WI38 (cell line): Measurements from ENCODE around the gene CAD.

Experiments
- H3K4me3 ChIP-seq: 2 replicates; pipeline ENCODE4 v1.5.1; 2011; ENCODE audit warnings: low read depth, mild to moderate bottlenecking, control low read depth, low read length
- TF ChIP-seq, protein P1 (sequence below): IDR thresholded peaks from 2 replicates; pipeline ENCODE4 v1.5.1; 2012; ENCODE audit warnings: low read depth, mild to moderate bottlenecking, control low read depth, low read length

The CAD gene

DNA sequence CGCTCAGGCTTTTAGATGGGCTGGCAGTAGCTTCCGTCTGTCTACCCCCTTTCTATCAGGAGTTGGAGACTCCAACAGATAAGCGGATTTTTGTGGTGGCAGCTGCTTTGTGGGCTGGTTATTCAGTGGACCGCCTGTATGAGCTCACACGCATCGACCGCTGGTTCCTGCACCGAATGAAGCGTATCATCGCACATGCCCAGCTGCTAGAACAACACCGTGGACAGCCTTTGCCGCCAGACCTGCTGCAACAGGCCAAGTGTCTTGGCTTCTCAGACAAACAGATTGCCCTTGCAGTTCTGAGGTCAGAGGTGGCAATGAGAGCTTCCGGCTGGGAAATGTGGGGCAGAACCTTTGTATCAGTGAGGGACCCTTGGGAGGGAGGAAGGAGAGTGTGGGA, 14.8 kb downstream of the CAD start:
- TF ChIP-seq, protein P1, sequence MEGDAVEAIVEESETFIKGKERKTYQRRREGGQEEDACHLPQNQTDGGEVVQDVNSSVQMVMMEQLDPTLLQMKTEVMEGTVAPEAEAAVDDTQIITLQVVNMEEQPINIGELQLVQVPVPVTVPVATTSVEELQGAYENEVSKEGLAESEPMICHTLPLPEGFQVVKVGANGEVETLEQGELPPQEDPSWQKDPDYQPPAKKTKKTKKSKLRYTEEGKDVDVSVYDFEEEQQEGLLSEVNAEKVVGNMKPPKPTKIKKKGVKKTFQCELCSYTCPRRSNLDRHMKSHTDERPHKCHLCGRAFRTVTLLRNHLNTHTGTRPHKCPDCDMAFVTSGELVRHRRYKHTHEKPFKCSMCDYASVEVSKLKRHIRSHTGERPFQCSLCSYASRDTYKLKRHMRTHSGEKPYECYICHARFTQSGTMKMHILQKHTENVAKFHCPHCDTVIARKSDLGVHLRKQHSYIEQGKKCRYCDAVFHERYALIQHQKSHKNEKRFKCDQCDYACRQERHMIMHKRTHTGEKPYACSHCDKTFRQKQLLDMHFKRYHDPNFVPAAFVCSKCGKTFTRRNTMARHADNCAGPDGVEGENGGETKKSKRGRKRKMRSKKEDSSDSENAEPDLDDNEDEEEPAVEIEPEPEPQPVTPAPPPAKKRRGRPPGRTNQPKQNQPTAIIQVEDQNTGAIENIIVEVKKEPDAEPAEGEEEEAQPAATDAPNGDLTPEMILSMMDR = no peak

DNA sequence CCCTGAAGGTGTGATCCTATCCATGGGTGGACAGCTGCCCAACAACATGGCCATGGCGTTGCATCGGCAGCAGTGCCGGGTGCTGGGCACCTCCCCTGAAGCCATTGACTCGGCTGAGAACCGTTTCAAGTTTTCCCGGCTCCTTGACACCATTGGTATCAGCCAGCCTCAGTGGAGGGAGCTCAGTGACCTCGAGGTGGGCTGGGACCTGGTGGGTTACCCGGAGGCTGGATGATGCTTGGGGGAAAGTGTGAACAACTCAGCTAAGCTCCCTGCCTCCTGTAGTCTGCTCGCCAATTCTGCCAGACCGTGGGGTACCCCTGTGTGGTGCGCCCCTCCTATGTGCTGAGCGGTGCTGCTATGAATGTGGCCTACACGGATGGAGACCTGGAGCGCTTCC, 16.2 kb downstream of the CAD start:
- no peak overlapping the region for H3K4me3 ChIP-seq
- TF ChIP-seq, protein P1 = no peak

More for the DNA sequence above, 14.8 kb downstream of the CAD start:
- no peak overlapping the region for H3K4me3 ChIP-seq

DNA sequence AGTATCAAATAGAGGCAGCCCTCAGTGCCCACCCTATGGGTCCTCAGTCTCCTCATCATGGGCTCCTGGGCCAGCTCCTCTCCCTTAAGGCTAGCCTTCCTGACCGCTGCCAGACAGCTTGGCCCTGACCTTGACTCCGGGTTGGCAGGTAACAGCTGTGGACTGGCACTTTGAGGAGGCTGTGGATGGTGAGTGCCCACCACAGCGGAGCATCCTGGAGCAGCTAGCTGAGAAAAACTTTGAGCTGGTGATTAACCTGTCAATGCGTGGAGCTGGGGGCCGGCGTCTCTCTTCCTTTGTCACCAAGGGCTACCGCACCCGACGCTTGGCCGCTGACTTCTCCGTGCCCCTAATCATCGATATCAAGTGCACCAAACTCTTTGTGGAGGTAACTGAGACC, 19.0 kb downstream of the CAD start:
- H3K4me3 ChIP-seq = no peak overlapping the region
- TF ChIP-seq, protein P1 = no peak

DNA sequence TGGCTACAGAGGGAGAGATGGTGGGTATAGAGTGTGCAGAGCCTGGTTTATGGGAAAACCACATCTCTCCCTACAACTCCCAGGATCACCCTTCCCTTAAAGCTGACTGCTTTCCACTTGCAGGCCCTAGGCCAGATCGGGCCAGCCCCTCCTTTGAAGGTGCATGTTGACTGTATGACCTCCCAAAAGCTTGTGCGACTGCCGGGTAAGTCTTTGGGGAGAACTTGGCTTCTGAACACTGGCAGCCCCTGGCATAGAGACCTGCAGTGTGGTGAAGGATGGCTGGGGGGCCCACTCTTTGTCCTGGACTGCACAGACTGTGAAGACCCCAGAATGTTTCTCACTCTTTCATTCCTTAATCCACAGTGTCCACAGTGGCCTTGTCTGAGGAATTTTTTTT, 19.5 kb downstream of the CAD start:
- TF ChIP-seq, protein P1 = no peak
- no peak overlapping the region for H3K4me3 ChIP-seq

DNA sequence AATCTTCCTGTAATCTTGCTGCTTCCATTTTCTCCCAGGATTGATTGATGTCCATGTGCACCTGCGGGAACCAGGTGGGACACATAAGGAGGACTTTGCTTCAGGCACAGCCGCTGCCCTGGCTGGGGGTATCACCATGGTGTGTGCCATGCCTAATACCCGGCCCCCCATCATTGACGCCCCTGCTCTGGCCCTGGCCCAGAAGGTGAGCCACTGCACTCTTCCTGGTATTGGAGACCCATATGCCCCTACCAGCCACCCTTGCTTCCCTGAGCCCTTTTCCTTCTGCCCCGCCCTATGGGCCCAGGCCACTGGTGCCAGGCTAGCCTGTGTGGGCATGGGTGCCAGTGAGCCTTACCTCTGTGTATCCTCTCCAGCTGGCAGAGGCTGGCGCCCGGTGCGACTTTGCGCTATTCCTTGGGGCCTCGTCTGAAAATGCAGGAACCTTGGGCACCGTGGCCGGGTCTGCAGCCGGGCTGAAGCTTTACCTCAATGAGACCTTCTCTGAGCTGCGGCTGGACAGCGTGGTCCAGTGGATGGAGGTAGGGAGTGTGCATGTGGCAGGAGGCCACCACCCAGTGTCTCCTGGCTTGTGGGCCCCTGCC, 20.3 kb downstream of the CAD start:
- TF ChIP-seq, protein P1 = no peak

DNA sequence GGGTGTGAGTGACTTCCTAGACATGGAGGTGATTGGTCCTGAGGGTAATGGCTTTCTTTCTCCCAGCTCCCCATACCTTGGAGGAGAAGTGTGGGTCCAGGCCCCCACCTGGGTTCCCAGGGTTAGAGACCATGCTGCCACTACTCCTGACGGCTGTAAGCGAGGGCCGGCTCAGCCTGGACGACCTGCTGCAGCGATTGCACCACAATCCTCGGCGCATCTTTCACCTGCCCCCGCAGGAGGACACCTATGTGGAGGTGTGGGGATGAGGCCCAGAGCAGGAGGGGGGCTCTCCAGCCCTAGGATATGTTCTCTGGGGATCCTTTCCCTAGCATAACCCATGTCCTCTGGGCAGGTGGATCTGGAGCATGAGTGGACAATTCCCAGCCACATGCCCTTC, 21.8 kb downstream of the CAD start:
- H3K4me3 ChIP-seq = no peak overlapping the region
- TF ChIP-seq, protein P1 = no peak

More for the DNA sequence above, 20.3 kb downstream of the CAD start:
- no peak overlapping the region for H3K4me3 ChIP-seq

DNA sequence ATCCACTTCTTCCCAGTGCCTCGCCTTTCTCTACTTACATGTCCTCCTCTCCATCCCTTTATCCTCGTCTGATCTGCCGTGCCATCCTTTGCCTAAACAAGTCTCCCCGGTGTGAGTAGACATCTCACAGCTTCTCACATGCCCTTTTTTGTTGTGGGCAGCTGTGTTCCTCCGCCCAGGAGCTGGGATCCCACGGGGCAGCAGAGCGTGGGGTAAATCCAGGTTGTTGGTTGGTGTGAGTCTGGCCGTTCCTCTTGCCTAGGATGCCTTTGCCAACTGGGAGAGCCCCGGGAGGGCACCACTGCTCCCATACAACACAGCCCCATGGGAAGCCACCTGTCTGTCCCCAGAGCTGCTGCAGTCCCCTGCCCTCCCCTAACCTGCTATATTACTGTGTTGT, 23.2 kb downstream of the CAD start:
- H3K4me3 ChIP-seq = no peak overlapping the region
- TF ChIP-seq, protein P1 = no peak
